GM19324 (cell line): ENCODE results near the gene C1orf159.

Experiments
- ATAC-seq: cut with Tn5 transposase; IDR thresholded peaks from one replicate; pipeline ENCODE4 v1.9.1; 2021; ENCODE audit warnings: mild to moderate bottlenecking, moderate library complexity; ENCODE audit not compliant: unreplicated experiment, low FRiP score

C1orf159 gene

DNA sequence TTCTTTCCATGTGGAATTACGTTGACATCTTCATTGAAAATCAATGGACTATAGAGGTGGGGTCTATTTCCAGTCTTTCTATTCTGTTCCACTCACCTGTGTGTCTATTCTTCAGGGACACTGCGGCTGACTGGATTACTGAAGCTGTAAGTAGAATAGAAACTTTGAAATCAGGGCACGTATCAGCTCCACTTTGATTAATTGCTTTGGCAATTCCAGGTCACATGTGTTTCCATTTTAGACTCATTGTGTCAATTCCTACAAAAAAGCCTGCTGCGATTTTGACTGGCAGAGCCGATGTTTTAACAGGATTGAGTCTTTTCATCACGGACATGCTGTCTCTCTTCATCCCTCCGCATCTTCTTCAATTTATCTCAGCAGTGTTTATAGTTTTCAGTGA lies 20.9 kb downstream of the C1orf159 start:
- ATAC-seq: no peak

GRCh38 chr1:1093610-1093943 lies 22.3 kb downstream of the C1orf159 start:
- no peak for ATAC-seq

- no peak for ATAC-seq
These were observed 22.8 kb downstream of the C1orf159 start for GRCh38 chr1:1092894-1093609.

- ATAC-seq: no peak
These were observed 23.6 kb downstream of the C1orf159 start for GRCh38 chr1:1092149-1092855.

DNA sequence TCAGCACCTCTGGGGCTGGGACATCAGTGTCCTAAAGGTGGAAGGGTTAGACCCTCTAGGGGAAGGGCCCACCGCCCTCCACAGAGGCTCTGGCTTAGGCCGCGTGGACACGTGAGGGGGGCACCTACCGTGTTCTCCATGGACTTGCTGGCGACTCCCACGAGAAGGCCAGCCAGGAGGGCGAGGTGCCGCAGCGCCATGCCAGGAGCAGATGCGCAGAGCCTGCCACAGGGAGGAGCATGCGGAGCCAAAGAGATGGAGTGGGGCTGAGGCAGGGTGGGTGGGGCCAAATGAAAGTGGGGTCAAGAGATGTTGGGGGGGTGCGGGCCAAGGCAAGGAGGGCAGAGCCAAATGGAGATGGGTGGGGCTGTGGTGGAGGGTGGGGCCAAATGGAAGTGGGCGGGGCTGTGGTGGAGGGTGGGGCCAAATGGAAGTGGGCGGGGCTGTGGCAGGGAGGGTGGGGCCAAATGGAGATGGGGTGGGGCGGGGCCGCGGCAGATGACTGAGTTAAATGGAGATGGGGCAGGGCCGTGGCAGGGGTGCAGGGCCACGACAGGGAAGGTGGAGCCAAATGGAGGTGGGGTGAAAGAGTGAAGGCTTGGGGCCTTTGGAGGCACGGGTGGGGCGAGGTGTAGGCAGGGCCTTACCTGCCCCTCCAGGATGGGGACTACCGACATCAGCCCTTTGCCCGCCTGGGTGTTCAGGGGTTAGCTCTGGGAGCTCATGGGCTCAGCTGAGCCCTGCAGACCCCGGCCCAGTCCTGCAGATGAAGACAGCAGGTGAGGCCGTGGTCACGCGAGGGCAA lies 24.3 kb downstream of the C1orf159 start:
- no peak for ATAC-seq

GRCh38 chr1:1090424-1091343 lies 25.2 kb downstream of the C1orf159 start:
- no peak for ATAC-seq

GRCh38 chr1:1089731-1090423 lies 26.0 kb downstream of the C1orf159 start:
- no peak for ATAC-seq

DNA sequence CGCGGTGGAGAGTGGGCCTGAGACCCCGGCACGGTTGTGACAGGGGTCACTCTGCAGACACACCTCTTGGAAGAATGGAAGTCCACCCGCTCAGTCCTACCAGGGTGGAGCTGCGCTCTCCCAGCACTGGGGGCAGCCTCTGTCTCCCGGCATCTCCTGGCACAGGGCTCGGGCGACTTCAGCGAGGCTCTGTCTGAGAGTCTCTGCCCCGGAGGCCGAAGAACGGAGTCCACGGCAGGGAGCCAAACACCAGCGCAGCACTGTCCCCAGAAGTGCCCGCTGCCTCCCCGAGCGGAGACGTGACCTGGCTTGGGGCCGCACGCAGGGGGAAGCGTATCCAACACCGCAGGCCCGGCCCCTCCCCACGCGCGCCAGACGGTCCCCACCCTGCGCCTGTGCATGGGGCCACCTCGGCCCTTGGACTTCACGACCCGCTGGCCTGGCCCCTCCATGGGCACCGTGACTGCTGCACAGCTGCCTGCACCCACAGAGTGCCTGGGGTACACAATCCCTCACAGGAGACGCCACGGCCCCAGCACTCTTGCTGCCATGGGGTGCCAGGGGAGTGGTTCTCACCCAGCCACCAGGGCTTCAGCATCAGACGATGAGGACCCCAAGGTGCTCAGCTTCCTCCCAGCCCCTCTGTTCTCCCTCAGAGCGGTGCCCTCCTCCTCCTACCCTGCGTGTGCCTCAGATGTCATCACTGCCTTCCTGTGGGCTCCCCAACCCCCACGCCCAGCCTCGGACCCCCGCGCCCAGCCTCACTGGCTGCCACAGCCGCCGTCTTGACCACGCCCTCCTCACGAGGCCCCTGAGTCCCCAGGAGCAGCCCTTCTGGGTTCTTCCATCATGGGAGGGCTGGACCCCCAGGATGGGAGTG lies 26.8 kb downstream of the C1orf159 start:
- no peak for ATAC-seq

GRCh38 chr1:1088029-1088800 lies 27.7 kb downstream of the C1orf159 start:
- ATAC-seq: no peak

DNA sequence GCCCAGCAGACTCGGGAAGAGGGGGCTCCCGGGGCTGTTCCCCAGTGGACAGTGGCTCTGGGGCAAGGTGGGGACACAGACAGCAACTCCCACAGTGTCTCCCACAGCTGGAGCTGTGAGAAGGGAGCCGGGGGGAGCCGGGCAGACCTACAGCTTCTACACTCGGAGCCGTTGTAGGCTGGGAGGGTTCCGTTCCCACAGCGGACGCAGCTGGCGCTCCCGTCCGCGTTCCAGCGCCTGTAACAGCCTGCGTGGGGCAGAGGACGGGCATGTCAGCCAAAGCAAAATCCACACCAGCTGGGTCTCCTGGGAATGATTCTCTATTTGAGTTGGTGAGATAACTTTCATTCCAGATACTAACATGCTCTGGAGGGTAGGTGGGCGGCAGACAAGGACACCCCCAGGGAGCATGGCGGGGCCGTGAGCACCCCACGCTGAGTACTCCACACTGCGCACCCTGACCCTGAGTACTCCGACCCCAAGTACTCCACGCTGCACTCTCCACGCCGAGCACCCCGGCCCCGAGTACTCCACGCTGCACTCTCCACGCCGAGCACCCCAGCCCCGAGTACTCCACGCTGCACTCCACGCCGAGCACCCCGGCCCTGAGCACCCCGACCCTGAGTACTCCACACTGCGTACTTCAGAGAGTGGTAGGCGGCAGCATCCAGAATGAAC lies 28.4 kb downstream of the C1orf159 start:
- ATAC-seq: no peak

- ATAC-seq: no peak
These were observed 29.0 kb downstream of the C1orf159 start for GRCh38 chr1:1086911-1087341.

DNA sequence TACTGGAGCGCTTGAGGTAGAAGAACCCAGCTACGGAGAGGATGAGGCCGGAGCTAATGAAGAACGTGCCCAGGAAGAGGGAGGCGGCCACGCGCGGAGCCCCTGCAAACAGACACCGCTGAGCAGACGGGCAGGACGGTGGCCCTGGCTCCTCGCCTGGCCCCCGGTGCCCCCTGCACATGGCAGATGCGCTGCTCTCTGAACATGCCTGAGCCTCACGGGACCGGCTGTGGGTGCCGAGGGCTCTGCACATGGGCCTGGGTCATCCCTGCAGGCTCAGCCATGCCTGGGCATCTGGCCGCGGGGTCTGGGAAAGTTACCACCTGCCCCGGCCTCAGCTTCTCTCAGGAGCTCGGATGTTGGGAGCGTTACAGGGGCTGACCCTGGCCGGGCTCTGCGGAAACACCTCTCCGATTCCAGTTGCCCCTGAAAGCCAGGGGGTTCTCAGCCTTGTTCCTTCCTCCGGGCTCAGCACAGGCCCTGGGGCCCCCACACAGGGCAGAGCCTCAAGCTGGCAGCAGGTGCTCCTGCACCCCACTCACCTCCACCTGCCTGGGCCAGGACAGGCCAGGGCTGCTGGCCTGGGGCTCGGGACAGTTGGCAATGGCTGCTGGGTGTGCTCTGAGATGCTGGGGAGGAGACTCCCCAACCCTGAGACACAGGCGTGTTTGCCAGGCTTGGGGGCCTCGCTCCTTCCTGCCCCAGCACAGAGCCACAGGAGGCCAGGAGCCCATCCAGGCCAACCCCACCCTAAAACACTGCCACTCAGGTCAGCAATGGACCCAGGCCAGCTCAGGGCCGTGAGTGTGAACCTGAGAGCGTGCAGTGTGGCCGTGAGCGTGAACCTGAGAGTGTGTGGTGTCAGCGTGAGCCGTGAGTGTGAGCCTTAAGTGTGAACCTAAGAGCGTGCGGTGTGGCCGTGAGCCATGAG lies 29.7 kb downstream of the C1orf159 start:
- ATAC-seq: no peak

DNA sequence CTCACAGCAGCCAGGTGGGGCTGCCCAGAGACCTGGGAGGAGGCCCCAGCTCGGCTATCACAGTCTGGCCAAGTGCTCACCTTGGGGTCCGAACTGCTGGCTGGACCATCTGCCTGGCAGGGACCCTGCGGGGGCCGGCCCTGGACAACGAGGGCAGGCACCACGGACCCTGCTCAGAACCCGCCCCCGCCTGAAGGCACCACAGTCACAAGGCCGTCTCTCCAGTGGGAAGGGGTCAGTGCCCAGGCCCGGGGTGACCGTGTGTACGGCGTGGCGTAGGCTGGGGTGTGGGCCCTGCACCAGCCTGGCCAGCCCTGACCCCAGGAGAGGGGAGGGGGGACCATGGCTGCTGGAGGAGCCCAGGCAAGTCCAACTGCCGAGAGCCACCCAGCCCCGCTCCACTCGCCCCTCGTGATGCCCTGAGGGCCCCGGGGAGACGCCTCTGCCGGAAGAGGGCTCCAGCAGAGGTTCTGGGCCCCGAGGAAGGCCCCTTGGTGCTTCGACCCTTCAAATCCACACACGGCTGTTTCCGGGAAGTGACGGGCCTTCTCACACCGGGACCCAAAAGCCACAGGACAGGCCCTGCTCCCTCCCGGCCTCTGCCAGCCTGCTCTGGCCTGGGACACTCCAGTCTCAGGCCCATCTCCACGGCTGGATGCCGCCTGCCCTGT lies 30.6 kb downstream of the C1orf159 start:
- no peak for ATAC-seq

- no peak for ATAC-seq
These were observed 31.3 kb downstream of the C1orf159 start for GRCh38 chr1:1084372-1085170.
